GM18520 (cell line): ENCODE data around the gene SORCS3.

ENCODE experiments used
- ATAC-seq: cut with Tn5 transposase; IDR thresholded peaks from one replicate; pipeline ENCODE4 v1.9.1; 2021; ENCODE audit not compliant: unreplicated experiment

SORCS3 gene

GRCh38 chr10:104834580-104834979 lies 193.5 kb downstream of the SORCS3 start:
- ATAC-seq = no peak

GRCh38 chr10:104835422-104835821 lies 194.3 kb downstream of the SORCS3 start:
- ATAC-seq = no peak

GRCh38 chr10:104842704-104843103 lies 201.6 kb downstream of the SORCS3 start:
- no peak for ATAC-seq

GRCh38 chr10:104844073-104844472 lies 203.0 kb downstream of the SORCS3 start:
- ATAC-seq = no peak

- ATAC-seq = no peak
Measured at GRCh38 chr10:104850023-104850422, 208.9 kb downstream of the SORCS3 start.

GRCh38 chr10:104867966-104868598 lies 227.0 kb downstream of the SORCS3 start:
- ATAC-seq = no peak

- ATAC-seq = no peak
Measured at GRCh38 chr10:104872691-104873090, 231.6 kb downstream of the SORCS3 start.

- no peak for ATAC-seq
Measured at GRCh38 chr10:104873161-104873560, 232.1 kb downstream of the SORCS3 start.

- no peak for ATAC-seq
Measured at GRCh38 chr10:104875561-104875960, 234.5 kb downstream of the SORCS3 start.

GRCh38 chr10:104880624-104881398 lies 239.7 kb downstream of the SORCS3 start:
- no peak for ATAC-seq

GRCh38 chr10:104881740-104882139 lies 240.7 kb downstream of the SORCS3 start:
- ATAC-seq = no peak

- no peak for ATAC-seq
Measured at GRCh38 chr10:104892879-104893617, 252.0 kb downstream of the SORCS3 start.

- ATAC-seq = no peak
Measured at GRCh38 chr10:104893701-104894100, 252.6 kb downstream of the SORCS3 start.

GRCh38 chr10:104894681-104895080 lies 253.6 kb downstream of the SORCS3 start:
- no peak for ATAC-seq

GRCh38 chr10:104895541-104895940 lies 254.5 kb downstream of the SORCS3 start:
- no peak for ATAC-seq

- ATAC-seq = no peak
Measured at GRCh38 chr10:104895981-104896380, 254.9 kb downstream of the SORCS3 start.

GRCh38 chr10:104897696-104898095 lies 256.6 kb downstream of the SORCS3 start:
- no peak for ATAC-seq

GRCh38 chr10:104899779-104900178 lies 258.7 kb downstream of the SORCS3 start:
- no peak for ATAC-seq

- no peak for ATAC-seq
Measured at GRCh38 chr10:104903433-104903832, 262.3 kb downstream of the SORCS3 start.

- ATAC-seq = no peak
Measured at GRCh38 chr10:104904753-104905323, 263.7 kb downstream of the SORCS3 start.

GRCh38 chr10:104906112-104906511 lies 265.0 kb downstream of the SORCS3 start:
- ATAC-seq = no peak

- ATAC-seq = no peak
Measured at GRCh38 chr10:104907521-104907920, 266.4 kb downstream of the SORCS3 start.
